GM18907 (cell line): ENCODE results near the gene HSPE1.
"Not testable (repeated sequence)": the region's sequence is repeated elsewhere in the genome, so short reads cannot be mapped to it uniquely, and the experiment has no call there.

Experiments used
- ATAC-seq: cut with Tn5 transposase; IDR thresholded peaks from one replicate; pipeline ENCODE4 v1.9.1; 2021; ENCODE audit warnings: mild to moderate bottlenecking, moderate library complexity; ENCODE audit not compliant: unreplicated experiment

The HSPE1 gene

DNA sequence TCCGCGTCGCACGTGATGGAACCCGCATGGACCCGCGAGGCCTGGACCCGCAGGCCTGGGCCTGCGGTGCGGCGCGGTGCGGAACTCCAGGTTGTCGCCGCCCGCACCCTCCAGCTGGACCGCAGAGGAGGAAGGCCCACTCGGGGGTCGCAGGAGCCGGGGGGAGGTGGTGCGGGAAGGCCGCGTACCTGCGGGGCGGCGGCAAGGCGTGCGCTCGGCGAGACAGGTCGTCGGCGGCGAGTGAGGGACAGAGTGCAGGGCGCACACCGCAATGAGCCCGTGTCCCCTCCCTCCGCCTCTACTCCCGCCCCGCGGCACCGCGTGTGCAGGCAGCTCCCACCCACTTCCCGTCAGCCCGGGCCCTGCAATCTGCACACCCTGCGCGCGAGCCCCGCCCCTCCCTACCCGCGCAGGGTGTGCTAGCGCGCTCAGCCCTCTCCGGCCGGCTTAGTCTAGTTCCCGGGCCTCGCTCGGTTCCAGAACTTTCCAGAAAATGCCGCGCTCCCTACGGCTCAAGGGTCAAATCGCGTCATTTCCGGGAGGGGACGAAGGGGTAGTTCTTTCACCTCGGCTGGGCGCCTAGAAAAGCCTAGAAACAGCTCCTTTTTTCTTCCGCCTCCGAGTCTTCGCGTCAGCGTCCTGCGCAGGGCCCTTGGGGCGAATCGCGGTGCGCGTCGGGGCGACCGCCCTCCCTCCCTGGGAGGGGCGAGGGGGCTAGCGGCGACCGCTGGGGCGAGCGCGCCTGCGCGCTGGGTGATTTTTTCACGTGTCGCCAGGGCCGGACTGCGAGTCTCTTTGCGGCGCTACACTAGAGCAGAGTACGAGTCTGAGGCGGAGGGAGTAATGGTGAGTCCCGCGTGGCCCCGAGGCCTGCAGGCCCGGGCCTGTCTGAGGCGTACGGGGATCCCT is at the start of gene HSPE1, which contains the start of gene HSPD1:
TSS of gene HSPE1 (plus strand) at position 786 of the 909 bp plus-strand sequence. CDS start at position 844, 58 bp downstream.
TSS of gene HSPD1 (minus strand) at position 247 of the 909 bp plus-strand sequence. CDS start 992 bp downstream, outside the sequence.
- ATAC-seq = peak; percentile 87

DNA sequence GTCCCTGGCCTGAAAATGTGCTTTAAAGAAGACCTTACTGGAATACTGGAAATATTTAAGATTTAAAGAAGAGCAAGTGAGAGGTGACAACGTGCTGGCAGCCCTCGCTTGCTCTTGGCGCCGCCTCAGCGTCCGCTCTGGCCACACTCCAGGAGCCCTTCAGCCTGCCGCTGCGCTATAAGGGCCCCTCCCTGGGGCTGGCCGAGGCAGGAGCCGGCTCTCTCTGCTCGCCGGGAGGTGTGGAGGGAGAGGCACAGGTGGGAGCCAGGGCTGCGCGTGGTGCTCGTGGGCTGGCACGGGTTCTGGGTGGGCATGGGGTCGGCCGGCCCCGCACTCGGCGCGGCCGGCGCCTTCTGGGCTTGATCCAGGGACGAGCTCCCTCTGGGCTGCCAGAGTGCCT is 49.7 kb upstream of the HSPE1 start:
- no peak for ATAC-seq

DNA sequence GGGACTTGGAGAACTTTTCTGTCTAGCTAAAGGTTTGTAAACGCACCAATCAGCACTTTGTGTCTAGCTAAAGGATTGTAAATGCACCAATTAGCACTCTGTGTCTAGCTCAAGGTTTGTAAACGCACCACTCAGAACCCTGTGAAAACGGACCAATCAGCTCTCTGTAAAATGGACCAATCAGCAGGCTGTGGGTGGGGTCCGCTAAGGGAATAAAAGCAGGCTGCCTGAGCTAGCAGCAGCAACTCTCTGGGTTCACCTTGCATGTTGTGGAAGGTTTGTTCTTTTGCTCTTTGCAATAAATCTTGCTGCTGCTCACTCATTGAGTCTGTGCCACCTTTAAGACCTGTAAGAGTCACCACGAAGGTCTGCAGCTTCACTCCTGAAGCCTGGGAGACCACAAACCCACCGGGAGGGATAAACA is 49.2 kb upstream of the HSPE1 start:
- not testable (repeated sequence) for ATAC-seq

DNA sequence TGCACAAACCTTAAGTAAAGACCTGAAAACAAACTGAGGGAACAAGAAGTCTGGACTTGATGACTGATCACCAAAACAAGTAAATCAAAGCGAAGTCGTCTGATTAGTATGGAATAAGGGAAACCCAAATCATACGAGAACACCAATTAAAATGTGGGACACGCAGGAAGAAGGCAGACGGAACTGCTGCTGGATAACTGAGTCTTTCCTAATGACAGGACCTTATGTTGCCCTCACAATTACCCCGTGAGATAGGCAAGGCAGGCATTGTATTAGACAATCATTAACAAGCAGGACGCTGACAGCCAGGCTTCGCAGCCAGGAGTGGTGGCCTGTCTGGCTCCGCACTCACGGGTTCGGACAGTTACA is 47.4 kb upstream of the HSPE1 start:
- no peak for ATAC-seq

DNA sequence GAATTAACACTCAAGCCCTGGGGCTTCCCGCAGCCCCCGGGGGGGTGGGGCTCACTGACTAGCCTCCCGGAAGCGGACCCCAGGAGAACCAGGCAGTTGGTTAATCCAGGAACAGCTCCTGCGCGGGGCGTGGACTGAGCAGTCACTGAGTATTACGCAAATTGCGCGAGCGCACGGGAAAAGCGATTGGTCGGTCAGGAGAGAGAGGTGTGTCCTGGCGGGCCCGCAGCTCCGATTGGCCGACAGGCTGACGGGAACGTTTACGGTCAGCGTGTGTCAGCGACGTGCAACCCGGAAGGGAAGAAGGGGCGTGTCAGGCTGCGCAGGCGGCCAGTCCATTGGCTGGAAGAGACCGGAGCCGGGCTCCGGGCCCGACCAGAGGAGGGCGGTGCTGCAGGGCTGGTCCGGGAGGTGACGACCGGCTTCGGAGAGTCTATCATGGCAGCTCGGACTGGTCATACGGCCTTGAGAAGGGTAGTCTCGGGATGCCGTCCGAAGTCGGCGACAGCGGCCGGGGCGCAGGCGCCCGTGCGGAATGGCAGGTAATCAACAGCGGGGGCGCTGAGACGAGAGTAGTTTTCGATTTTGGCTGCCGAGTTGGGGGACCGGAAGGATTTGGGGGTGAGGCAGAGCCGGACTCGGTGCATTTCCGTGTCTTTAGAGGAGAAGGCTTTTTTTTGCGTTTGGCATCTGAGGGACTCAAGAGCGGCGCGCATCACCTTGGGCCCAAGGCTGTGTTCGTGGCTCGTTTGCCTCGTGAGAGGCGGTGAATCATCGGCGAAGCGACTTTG is 46.9 kb upstream of the HSPE1 start, which contains the start of gene COQ10B:
TSS of gene COQ10B (plus strand) at position 430 of the 791 bp plus-strand sequence. CDS start at position 439, 9 bp downstream.
- ATAC-seq = peak; percentile 96

DNA sequence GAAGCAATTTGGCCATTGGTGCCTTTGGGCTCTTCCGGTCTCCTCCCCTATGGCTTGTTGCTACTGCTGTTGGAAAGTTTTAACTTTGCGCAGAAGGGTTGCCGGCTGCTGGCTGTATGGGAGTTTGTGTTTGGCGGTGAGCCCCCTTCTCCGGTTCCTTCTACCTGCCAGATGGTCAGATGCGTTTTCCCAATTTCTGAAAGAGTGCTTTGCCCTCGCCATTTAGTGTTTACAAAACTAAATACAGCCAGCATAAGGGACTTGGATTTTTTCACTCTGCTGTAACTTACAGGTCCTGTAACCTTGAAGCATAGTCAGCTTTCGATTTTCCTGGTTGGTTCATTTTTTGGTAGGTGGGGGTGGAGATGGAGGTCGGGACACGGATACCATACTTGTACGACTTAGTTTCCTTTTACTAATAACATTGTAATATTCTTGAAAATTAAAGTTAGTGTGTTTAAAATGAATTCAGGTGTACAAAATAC is 46.2 kb upstream of the HSPE1 start:
- peak; percentile 43 for ATAC-seq

DNA sequence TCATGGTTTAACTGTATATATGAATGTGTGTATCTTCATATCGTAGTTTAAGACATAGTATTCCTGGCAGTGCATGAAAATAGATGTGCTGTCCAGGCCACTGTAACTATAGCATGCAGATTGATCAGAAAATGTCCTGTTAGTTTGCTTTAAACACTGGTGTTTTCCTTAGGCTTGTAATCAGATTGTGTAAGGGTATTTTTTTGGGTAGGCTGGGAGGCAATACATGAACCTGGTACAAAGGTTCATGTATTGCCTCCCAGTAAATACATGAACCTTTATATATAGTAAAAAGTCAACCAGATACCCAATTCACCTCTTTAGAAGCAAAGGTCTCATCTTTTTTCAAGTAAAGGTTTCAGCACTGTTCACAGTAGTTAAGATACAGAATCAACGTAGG is 45.3 kb upstream of the HSPE1 start:
- no peak for ATAC-seq

DNA sequence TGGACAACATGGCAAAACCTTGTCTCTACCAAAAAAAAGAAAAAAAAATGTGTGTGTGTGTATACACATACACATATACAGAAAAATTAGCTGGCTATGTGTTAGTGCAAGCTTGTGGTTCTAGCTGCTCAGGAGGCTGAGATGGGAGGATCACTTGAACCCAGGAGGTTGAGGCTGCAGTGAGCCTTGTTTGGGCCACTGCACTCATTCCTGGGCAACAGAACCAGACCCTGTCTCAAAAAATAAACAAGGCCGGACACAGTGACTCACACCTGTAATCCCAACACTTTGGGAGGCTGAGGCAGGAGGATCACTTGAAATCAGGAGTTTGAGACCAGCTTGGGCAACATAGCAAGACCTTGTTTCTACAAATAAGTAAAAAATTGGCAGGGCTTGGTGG is 44.8 kb upstream of the HSPE1 start:
- no peak for ATAC-seq

DNA sequence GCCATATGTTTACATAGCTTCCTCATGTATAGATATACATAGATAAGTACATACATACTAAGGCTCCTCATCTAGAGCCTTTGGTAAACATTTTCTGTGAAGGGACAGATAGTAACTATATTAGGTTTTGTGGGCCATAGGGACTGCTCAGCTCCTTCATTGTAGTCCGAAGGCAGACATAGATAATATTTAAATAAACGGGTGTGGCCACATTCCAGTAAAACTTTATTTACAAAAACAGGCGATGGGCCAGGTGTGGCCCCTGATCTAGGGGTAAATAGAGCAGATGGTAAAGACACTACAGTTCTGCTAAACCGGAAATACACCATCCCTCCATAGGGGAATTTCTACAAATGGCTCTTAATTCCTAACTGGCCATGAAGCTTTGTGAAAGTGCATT is 39.5 kb upstream of the HSPE1 start:
- no peak for ATAC-seq

DNA sequence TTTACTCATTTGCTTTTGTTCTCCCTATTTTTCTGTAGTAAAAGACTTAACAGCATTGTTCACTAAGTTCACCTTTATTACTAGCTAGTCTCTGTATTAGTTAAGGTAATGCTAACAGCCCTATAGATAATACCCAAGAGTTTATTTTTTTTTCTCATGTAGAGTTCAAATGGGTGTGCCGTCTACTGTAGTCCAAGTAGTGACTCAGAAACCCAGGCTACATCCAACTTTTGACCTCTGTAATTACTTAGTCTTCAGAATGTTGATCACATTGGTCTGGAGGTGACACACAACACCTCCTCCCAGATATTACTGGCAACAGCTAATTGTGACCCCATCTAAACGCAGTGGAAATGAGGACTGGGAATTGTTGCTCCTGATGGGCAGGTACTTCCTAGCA is 39.1 kb upstream of the HSPE1 start:
- ATAC-seq = no peak

DNA sequence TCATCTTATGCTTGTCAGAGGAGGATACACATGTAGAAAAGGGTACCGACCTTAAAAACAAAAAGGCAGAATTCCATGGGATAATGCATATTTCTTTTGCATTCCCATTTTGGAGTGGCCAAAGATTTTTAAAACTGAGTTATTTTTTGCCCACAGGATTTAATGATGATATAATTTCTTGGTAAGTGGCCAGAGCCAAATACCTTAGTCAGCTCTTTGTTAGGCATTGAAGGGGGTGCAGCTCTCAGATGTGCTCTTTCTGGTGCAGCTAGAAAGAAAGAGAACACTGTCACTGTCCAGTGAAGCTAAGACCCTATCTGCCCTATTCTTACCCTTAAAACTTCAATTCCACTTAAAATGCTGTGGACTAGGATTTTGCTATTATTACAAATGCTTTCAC is 36.0 kb upstream of the HSPE1 start:
- ATAC-seq = no peak

DNA sequence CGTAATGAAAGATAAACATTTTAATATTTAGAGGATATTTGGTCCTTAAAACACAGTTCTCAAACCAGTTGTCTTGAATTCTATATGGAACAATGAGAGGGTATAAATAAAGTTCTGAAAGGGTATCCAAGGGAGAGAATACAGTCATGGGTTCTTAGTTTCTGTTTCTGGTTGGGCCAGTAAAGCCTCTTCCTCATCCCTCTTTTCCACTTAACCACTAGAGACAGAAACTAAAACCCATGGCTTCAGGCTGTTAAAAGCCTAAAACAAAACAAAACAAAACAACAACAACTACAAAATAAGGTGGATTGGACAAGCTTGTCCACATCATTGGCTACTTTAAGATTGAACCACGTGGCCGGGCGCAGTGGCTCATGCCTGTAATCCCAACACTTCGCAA is 28.0 kb upstream of the HSPE1 start:
- no peak for ATAC-seq

DNA sequence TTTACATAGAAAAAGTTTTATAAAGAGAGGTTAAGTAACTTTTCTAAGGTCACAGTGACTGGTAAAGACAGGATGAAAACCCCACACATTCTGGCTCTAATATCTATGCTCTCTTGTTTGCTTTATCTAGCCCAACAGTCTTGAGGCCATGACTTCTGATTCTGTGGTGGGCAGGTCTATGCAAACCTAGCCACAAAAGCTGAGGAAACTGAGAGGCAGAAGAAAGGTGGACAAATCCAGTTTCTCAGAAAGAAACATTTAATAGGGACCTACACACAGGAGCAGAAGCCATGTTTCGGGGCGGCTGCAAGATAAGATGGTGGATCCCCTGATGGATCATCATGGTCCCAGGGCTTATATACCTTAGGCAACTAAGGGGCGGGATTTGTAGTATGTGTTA is 22.4 kb upstream of the HSPE1 start:
- ATAC-seq = no peak

DNA sequence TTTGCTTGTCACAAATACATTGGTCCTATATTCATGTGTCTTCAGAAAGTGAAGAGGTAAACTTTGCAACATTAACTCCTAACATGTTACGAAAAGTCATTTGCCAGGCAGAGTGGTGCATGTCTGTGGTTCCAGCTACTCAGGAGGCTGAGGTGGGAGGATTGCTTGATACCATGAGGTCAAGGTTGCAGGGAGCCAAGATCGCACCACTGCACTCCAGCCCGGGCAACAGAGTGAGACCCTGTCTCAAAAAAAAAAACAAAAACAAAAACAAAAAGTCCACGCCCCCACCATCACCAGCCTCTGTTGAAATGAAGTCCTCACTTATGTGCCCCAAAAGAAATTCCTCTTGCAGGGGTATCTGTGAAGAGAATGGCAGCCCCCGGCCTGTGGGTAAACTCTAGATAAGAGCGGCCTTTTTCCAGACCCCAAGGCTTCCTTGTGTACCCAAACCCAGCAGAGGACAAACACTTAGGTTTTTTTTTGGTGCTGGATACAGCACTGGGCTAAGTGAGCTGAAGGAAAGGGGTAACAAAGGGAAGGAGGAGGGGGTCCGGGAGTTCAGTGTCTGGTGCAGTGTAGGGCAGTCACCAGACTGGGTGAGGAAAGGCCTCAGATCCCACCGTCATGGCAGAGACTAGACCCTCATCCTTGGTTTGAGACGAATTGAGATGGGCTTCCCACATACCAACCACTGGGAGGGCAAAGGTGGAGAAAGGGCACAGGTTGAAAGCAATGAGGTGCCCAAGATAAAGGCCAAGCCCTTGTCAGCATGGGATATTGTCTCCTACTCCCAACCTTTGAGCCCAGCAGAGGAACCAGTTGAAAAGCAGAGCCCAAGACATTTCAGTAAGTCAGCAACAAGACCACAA is 19.8 kb upstream of the HSPE1 start:
- no peak for ATAC-seq

DNA sequence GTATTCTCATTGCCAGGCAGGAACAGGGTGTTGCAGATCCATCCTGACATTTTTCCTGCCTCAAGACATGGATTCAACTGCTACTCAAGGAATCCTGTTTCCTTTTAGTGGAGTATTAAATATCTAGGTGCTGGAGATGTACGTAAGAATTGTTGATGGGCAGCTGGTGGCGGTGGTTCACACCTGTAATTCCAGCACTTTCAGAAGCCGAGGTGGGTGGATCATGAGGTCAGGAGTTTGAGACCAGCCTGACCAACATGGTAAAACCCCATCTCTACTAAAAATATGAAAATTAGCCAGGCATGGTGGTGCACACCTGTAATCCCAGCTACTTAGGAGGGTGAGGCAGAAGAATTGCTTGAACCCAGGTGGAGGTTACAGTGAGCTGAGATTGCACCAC is 15.9 kb upstream of the HSPE1 start:
- ATAC-seq = not testable (repeated sequence)

DNA sequence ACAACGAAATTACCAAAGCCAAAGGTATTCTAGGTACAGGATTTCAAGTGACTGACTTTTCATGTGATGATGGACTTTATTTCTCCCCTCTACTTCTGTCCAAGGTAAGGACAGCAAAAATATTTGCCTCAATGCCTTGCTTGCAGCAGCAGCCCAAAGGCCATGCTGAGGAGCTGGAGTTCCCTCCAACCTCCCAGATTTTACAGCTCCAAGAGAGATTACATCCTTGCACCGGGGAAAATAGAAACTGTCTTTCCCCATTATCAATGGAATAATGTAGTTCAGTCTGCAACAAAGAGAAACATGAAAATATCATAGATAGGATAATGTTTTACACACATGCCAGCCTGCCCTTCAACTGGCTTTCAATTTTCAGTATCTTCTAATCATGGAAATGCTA is 14.0 kb upstream of the HSPE1 start:
- ATAC-seq = no peak

DNA sequence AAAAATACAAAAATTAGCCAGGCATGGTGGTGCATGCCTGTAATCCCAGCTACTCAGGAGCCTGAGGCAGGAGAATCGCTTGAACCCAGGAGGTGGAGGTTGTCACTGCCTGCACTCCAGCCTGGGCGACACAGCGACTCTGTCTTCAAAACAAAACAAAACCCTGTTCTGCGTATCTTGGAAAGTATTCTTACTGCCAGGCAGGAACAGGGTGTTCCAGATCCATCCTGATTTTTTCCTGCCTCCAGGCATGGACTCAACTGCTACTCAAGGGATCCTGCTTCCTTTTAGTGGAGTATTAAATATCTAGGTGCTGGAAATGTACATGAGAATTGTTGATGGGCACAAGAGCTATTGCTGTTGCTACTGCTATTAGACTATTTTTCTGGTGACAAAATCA is 12.8 kb upstream of the HSPE1 start:
- ATAC-seq = no peak

DNA sequence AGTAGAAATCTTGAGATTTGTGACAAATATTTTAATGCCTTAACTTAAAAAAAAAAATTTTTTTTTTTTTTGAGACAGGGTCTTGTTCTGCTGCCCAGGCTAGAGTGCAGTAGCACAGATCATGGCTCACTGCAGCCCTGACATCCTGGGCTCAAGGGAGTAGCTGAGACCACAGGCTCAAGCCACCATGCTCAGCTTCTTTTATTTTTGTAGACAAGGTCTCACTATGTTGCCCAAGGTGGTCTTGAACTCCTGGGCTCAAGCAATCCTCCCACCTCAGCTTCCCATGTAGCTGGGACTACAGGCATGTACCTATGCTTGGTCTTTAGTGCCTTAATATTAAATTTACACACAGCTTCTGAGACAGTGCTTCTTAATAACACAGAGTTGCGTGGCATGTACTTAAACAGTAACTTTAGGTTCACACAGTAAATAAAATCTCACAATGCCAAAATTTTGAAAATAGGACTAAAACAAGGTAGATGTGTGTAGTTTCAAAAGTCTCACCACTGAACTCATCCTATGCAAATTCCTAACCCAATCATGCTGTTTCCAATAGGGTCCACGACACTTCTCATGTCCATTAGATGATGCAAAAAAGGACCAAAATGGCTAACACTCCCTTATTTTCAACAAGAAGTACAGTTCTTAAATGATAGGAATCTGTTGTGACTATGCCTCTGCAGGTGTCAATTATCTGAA is 4.6 kb upstream of the HSPE1 start:
- no peak for ATAC-seq

DNA sequence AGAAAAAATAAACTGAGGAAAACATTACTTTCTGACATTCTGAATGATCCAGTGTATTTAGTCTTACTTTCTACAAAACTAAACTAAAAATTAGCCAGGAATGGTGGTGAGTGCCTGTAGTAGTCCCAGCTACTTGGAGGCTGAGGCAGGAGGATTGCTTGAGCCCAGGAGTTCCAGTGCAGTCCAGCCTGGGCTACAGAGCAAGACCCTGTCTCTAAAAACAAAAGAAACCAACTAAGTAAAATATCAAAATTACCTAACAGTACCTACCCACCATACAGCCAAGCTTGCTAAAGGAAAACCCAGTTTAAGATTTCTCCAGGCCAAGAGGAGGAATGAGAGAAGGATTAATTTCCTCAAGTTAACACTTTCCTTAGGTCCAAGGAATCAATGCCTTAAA is 3.5 kb upstream of the HSPE1 start:
- ATAC-seq = no peak

DNA sequence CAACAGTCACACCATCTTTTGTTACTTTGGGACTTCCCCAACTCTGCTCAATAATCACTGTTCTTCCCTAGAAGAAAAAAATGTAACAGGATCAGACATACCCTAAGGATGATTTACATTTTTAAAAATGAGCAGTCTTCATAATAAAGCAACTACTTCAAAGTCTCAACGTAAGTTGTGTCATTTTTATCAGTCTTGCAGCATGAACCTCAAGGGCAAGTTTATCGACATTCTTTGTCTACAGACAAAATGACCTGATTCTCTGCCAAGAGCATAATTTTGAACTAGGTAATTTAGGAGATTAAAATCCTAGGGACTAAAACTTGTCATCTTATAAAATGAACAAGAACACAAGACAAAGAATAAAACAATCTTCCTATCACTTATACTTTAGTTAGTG is 2.9 kb upstream of the HSPE1 start:
- no peak for ATAC-seq
